ENCODE results near the gene TRIM31.
A peak's percentile ranks its signal among the peaks of the same experiment; 100 is the strongest.

Gene TRIM31, protein sequence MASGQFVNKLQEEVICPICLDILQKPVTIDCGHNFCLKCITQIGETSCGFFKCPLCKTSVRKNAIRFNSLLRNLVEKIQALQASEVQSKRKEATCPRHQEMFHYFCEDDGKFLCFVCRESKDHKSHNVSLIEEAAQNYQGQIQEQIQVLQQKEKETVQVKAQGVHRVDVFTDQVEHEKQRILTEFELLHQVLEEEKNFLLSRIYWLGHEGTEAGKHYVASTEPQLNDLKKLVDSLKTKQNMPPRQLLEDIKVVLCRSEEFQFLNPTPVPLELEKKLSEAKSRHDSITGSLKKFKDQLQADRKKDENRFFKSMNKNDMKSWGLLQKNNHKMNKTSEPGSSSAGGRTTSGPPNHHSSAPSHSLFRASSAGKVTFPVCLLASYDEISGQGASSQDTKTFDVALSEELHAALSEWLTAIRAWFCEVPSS

DNA sequence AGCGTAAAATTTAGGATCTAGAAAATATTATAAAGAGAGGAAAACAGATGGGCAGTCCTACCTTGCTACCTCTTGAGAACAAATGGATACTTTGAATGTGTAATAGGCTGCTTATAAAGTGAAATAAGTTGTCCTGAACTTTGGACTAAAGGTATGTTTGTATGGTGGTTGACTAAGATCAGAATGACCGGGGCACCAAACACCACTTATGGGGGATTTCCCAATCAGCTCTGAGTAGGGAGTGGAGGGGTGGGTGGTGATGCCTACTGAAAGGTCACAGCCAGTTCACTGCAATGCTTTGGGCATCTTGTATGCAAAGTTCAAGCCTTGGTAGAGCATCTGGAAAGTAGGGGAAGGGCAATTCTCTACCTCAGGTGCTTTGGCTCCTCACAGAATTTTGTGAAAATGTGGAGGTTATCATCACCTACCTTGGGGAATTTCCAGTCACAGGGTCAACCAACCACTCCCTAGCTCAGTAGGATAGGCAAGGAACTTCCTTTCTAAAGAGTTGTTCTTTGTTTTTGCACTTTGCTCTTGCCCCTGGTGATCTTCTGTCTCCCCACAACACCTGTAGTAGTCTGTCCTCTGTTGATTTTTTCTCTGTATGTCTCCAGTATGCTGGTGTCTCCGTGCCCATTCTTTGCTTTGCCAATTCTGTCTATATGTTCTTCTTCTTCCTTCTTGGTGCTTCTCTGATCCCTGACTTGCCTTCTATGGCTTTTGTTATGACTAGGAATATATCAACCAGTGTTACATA lies at the start of gene TRIM31:
Gene TRIM31, minus strand, starts transcription at position 88 of the 757 bp plus-strand sequence. CDS start 285 bp downstream, outside the sequence.
- no peak for DNase-seq

DNA sequence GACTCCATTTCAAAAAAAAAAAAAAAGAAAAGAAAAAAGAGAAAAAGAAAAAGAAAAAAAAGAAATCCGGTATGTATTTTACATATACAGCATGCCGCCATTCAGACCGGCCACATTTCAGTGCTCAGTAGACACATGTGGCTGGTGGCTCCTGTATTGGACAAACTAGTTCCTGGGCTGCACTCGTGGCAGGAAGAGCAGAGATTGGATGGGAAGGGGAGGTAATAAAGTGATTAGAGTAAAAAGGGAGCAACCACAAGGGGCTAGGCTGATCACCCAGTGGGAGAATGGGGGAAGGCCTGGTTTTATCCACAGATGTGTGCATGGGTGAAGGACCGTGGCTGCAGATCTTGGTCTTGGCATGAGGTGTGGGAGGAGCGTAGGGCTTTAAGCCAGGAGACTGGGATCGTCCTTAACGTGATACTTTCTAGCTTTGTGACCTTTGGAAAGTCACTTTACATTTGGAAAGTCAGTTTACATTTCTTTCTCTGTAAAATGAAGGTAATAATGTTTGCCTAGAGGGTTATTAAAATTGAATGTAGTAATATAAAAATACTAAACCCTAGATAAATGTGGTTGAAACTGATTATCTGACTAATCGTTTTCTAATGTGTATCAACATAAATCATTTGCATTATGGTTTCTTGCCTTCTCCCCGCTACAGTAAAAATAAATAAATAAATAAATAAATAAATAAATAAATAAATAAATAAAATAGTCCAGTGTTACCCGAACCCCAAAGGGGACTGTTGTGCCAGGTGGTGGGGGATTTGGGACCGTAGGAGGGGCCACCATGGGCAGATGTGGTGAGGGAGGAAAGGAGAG lies 49.6 kb upstream of the TRIM31 start:
- no peak for DNase-seq

DNA sequence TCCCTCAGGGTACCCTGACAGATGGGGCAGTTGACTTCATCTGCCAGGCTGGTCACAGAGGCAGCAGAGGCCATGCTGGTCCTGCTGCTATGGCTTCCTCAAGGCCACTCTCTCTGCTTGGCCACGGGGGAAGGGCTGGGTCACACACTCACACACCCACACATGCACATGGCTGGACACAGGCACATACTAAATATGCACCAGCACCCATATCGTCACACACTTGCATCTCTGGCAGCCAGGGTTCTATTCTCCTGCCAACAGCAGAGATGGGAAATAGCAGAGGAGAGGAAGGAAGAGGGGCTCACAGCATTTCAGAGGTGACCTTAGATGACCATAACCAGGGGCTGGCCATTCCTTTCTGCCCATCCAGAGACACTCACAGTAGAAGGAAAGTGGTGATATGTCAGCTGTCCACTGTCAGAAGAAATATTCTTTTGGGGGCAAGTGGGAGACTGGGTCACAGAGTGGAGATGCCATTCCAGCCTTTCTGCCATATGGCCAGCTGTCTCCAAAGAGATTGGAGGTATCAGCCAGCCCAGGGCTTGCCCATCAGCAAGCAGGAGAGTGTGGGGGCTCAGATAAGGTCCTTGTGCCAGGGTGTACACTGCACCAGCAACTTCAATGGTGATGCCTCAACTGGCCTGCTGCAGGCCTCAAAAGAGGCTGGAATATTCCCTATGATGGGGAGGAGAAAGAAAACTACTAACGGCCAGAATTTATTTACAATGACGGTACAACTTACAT lies 48.1 kb upstream of the TRIM31 start, which contains the start of gene TRIM10:
Gene TRIM10, minus strand, starts transcription at position 427 of the 747 bp plus-strand sequence. Its CDS starts 353 bp downstream, at position 74.
- DNase-seq: no peak

DNA sequence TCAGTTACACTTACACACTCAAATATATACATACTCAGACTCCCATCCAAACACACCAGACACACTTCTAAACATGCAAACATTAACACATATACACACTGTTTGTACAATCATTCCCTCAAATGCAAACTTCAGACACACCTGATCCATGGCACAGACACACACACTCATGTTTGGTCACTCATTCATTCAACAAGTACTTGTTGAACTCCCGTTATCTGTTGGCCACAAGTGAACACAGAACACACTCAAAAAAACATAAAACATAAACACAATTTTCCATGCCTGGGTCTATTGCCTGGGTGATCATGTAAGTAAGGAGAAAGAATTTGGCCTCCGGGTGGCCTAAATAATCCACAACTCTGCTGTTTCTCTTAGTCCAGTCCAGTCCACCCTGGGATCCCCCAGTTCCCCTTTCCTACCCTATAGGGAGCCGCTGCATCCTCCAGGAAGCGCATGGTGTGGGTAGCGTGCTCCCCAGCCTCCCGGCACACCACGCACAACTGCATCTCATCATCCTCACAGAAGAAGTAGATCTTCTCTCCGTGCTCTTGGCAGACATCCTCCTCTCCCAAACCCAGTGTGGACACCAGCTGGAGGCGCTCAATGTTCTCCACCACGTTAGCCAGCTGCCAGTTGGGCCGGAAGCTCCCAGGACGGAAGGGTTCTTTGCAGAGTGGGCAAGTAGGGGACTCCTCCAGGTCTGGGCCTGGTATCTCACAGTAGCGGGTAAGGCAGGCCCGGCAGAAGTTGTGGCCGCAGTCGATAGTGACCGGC lies 47.3 kb upstream of the TRIM31 start:
- no peak for DNase-seq

DNA sequence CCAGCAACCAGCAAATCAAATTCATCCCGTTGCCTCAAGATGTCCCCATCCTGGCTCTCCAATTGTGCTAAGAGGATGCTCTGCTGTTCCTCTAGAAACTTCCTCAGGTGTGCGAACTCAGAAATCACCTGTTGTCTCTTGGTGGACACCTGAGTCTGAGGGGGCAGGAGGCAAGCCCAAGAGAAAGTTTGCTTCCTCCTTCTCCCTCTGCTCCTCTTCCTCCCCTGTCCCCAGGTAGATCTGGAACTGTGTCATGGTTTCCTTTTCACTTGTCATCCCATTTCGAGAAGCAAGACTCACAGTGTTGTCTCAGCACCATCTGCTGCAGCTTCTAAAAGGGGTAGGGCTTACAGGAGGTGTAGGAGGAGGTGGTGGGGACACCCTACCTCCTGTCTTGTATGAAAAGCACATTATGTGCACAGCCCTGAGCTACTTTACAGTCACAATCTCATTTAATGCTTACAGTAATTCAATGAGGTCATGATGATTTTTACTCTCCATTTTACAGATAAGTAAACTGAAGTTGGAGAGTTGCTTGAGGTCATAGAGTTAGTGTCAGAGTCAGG lies 45.7 kb upstream of the TRIM31 start:
- DNase-seq: no peak

DNA sequence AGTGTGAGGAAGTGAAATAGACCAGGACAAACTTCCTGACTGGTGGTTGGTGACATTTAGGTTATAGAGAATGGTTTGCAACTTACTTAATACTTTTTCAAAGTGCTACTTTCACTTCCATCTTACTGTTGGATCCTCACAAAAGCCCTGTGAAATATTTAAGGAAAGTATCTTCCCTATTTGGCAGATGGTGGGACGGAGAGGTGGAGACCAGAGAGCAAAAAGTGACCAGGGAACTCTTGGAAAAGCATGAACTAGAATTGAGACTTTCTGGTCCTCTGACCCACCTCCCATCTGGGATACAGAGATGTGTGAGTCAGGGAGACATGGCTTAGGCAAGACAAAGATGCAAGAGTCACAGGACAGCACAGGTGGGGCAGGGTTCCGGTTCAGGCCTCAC lies 45.1 kb upstream of the TRIM31 start:
- DNase-seq: no peak

DNA sequence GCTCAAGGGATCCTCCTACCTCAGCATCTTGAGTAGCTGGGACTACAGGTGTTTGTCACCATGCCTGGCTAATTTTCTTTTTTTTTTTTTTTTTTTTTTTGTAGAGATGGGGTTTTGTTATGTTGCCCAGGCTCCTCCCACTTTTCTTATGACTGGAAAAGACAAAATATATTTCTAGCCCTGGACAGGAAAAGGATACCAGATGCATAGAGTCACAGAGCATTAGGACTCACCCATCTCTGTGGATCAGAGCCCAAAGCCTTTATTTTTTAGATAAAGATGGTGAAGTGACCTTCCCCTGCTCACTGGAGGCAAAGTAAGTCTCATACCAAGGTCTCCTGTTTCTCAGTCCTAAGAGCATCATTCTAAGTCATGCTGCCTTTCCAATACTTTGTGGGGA lies 44.7 kb upstream of the TRIM31 start:
- DNase-seq: no peak

DNA sequence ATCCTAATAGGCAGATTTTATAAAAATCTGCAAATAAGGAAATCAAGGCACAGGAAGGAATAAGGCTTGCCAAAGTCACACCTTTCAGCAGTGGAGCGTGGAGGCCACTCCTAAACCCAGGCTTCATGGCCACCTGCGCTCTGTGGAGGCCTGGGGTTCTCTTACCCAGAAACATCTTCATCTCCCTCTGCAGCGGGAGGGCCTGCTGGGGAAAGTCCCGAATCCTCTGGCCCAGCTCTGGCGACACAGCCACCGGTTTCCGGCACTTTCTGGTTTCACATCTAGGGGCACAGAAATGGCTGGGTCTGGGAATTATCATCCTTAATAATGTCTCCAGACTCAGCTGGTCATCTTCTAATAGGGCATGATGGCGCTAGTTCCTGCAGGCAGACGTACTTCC lies 43.9 kb upstream of the TRIM31 start:
- no peak for DNase-seq

DNA sequence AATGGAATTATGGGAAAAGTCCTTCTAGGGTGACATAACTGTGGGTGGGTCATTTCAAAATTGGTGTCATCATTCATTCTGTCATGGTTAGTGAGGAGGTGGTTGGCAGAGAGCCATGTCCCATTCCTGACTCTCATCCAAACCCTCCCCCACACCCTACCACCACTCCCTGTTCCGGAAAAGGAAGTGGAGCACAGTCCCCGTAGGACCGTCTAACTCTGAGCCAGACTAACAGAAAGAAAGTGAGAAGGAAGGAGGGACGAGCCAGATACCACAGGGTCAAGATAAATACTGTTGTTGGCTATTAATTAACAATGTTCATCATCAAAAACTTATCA lies 43.3 kb upstream of the TRIM31 start:
- peak; percentile 44 for DNase-seq

DNA sequence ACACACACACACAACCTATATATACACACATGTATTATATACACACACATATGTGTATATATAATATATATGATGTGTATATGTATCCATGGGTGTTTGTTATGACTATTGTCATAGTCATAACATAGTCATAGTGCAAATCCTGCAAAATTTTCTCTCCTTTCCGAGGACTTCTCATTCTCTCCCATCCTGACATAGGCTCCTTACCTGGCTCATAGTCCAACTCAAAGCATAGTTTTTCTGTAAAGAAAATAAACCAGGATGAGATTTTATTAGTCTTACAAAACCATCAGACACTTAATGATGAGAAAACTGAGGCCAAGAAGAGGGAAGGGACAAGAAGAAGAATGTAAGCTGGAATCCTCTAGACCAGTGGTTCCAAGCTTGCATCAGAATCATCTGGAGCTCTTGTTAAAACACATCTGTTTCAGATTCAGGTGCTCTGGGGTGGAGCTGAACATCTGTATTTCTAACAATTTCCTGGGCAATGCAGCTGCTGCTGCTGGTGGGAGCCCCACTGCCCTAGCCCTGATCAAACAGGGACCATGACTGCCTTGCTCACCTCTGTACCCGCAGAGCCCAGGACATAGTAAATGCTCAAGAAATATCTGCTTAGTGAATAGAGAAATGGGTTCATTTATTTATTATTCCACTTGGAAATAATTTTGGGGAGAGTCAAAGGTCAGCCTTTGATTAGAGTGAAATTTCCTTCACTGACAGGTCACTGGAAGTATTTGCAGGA lies 42.8 kb upstream of the TRIM31 start:
- peak; percentile 28 for DNase-seq

DNA sequence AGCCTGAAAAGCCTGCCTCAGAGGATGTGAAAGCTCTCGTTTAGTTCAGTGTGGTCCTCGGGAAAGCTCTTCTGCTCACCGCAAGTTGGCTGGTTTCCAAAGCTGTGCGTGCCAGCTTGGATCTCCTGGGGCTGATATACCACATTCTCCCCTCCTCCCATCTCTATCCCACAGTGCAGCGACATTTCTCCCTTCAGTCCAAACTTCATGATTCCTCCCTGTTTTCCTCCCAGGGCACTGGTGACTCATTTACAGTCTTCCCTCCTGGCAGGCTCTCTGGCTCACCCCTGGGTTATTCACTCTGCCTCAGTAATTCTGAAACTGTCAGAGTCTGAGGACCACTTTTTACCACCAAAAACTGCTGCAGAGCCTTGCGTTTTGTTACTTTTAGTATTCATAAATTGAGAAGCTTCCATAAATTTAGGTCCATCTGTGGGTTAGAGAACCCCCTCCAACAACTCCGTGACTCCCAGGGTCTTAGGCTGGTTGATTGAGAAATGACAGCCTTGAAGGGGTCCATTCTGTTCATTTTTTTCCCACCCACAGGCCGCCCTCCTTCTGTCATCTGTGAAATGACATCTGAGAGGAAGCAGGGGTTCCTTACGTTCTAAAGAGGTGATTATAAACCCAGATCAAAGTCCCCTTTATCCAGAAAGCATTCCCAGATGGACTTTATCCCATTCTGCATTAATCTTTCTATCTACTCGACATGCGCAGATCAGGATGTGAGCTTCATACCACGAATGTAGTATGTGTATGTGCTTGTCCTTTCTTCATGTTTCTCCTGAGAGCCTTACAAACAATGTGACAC lies 42.0 kb upstream of the TRIM31 start:
- DNase-seq: peak; percentile 90

DNA sequence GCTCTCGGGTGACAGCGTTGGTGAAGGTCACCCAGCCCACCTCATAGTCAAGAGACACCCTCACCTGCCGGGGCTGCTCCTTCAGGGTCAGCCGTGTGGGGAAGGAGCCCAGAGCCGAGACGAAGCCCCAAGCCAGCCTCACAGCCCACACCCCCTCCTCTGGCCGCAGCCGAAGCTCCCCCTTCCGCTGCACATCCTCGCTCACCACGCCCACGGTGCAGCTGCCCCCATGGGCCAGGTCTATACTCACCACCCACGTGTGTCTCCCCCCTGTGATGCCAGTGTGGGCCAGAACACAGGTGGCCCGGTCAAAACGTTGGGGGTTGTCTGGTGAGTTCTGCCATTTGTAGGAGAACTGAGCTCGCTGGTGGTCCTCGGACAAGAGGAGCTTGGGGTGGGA lies 41.2 kb upstream of the TRIM31 start:
- DNase-seq: no peak

DNA sequence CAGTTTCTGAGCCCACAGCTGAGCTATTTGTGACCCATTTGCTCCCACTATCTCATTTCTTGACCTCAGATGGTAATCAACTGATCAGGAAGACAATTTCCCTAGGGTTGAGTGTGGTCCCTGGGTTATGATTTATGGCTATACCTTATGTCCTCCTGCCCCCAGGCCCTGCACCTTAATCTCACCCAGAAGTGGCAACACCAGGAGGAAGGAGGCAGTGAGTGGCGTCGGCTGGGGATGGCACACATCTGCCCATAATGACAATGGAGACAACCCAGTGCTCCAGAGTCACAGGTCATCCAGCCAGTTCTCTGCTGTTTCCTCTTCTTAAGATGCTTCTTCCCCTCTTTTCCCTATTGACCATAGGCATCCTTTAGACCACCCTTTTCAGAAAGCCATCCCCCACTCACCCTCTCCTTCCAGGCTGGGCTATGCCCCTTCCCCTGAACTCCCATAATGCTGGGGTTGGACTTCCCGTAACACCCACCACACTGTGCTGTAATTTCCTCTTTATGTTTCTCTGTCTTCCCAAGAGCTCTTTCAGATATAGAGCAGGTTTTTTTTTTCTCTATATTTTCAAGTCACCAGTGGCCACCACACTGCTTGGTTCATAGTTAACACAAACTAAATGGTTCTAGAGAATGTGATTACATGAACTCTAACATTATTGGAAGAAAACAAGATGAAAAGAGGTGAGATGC lies 40.2 kb upstream of the TRIM31 start:
- no peak for DNase-seq

DNA sequence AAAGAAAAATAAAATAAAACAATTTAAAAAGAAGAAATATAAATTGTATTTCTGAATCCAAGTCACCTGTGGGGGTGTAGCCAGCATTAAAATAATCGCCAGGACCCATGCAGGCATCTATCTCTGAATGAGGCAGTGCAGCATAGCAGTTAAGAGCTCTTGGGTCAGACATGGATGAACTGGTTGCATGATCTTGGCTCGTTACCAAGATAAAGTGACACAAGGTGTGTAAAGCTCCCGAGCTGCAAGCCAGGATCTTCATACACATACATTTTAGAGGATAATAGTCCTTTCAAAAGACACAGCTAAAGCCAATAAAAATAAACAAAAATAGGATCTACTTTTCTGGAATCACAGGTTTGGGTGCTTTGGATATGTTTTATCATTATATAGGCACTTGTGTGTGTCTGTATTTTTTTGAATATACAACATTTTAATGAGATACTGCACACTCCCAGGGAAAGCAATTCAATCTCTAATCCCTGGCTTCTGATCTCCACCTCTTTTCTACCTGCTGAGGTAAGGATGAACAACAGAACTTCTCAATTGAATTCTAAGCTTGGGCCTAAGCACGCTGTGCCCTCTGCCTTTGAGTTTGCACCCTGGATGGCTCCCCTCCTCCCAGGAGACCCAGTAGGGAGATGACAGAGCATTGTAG lies 39.3 kb upstream of the TRIM31 start:
- DNase-seq: no peak

DNA sequence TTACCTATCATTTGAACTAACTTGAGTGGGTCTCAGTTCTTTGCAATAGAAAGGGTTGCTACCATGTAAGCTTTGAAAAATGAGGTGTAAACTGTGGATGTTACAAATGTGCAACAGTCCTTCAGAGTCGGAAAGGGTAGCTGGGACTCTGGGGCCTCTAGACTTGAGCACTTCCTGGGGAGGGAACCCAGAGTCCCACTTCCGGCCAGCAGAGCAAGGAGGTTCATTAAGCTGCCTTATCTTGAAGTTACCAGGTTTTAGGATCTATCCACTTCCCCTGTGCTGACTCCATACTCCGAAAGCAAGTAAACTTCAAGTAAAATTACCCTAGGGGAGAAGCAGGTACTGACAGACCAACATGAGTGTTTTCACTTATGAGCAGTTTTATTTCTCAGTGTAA lies 38.7 kb upstream of the TRIM31 start:
- DNase-seq: no peak

DNA sequence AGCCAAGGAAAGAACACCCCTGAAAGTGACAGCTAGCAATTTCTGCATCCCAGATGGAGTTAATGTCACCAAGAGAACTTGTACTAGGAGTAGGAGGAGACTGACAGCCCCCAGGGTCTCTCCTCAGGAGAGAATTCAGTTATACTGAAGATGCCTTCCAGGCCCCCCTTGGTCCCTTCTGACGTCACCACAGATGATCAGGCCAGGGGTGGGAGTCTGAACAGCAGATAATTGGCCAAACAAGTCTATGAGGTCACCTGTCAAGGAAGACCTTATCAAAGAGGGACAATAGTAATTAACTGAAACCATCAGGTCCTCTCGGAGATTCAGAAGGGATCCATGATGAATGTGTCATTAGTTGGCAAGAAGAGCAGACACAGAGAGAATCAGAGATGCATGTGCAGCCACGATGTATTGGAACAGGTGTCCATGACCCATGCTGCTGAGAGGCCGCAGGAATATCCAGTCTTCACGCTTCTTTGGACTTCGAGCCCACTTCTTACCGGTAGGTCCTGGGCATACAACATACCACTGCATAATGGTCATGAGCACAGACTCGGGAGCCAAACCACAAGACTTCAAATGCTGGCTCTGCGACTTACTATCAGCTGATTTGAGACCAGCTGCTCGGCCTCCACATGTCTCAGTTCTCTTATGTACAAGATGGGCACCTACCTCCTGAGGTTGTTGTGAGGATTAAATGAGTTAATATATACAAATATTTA lies 37.9 kb upstream of the TRIM31 start:
- peak; percentile 28 for DNase-seq

DNA sequence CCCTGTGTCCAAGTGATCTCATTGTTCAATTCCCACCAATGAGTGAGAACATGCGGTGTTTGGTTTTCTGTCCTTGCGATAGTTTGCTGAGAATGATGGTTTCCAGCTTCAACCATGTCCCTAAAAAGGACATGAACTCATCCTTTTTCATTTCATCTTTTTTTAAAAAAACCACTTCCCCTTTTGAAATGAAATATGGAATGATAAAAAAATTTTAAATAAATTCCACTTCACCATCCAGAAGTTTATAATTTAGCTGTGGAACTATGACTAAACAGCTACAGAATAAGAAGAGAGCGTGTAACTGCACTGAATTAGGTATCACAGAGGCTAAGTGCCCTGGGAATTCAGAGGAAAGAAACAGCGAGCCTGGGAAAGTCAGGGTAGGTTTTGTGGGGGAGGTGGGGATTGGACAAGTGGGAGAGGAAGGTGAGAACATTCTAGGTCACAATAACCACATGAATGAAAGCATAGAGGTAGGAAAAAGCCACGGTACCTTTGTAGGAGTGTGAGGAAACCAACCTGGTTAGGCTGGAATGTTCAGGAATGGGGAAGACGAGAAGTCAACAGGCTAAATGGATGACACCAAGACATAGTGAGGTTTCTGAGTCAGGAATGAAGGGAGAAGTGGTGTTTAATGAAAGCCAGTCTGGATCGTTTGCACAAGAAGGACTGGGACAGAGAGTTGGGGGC lies 37.1 kb upstream of the TRIM31 start:
- DNase-seq: peak; percentile 20

All from fibroblast of upper back skin (primary cell).